Measurements from ENCODE around the gene PLEKHG5.
"Not testable (repeated sequence)": the region's sequence is repeated elsewhere in the genome, so short reads cannot be mapped to it uniquely, and the experiment has no call there.

The PLEKHG5 gene

GRCh38 chr1:6463120-6463412, 28.4 kb downstream of the PLEKHG5 start:
- no peak for DNase-seq (ENCODE audit: low read depth, low spot score)

- no peak for DNase-seq (ENCODE audit: low read depth, low spot score)
Measured at GRCh38 chr1:6462412-6463119, 28.9 kb downstream of the PLEKHG5 start.

GRCh38 chr1:6461538-6462411, 29.7 kb downstream of the PLEKHG5 start:
- DNase-seq (ENCODE audit: low read depth, low spot score), result no peak

GRCh38 chr1:6461051-6461530, 30.4 kb downstream of the PLEKHG5 start:
- DNase-seq (ENCODE audit: low read depth, low spot score), result no peak

- no peak for DNase-seq (ENCODE audit: low read depth, low spot score)
Measured at GRCh38 chr1:6460301-6461050, 31.0 kb downstream of the PLEKHG5 start.

- DNase-seq (ENCODE audit: low read depth, low spot score), result no peak
Measured at GRCh38 chr1:6459850-6460265, 31.6 kb downstream of the PLEKHG5 start.

- DNase-seq (ENCODE audit: low read depth, low spot score), result no peak
Measured at GRCh38 chr1:6456800-6457466, 34.5 kb downstream of the PLEKHG5 start.

GRCh38 chr1:6455752-6456520, 35.5 kb downstream of the PLEKHG5 start:
- DNase-seq (ENCODE audit: low read depth, low spot score), result not testable (repeated sequence)

GRCh38 chr1:6454856-6455751, 36.4 kb downstream of the PLEKHG5 start:
- DNase-seq (ENCODE audit: low read depth, low spot score), result no peak

- DNase-seq (ENCODE audit: low read depth, low spot score), result not testable (repeated sequence)
Measured at GRCh38 chr1:6453895-6454855, 37.3 kb downstream of the PLEKHG5 start.

- no peak for DNase-seq (ENCODE audit: low read depth, low spot score)
Measured at GRCh38 chr1:6450943-6451373, 40.5 kb downstream of the PLEKHG5 start.

- not testable (repeated sequence) for DNase-seq (ENCODE audit: low read depth, low spot score)
Measured at GRCh38 chr1:6450486-6450885, 41.0 kb downstream of the PLEKHG5 start.

GRCh38 chr1:6450005-6450450, 41.4 kb downstream of the PLEKHG5 start:
- no peak for DNase-seq (ENCODE audit: low read depth, low spot score)

GRCh38 chr1:6448749-6449631, 42.5 kb downstream of the PLEKHG5 start:
- no peak for DNase-seq (ENCODE audit: low read depth, low spot score)

GRCh38 chr1:6447818-6448748, 43.4 kb downstream of the PLEKHG5 start:
- DNase-seq (ENCODE audit: low read depth, low spot score), result no peak

Measured in smooth muscle cell of the brain vasculature (primary cell).